HEK293 (cell line): ENCODE results near the gene ADAMTS16.

ENCODE experiments used
- CTCF ChIA-PET: fragments of 350-600 bp; formaldehyde crosslinking; extraction: SDS; loops from one replicate; lab custom pipeline; 2021; ENCODE audit warnings: antibody characterized with exemption; lab: Yijun Ruan, JAX
- POLR2A ChIA-PET: fragments of 300-600 bp; formaldehyde crosslinking; extraction: SDS; loops from one replicate; lab custom pipeline; 2020; ENCODE audit warnings: antibody characterized with exemption, inconsistent platforms; lab: Yijun Ruan, JAX
- H3K27ac ChIP-seq: fragments of 200-500 bp; sonication (Bioruptor generic); 2 replicates; pipeline ENCODE4 v1.5.1; 2014; ENCODE audit warnings: low read depth, low read length, control low read depth, inconsistent platforms; ENCODE audit errors: extremely low read depth
- H3K36me3 ChIP-seq, 2 experiments: fragments of 200-500 bp in 1 of 2; sonication (Bioruptor generic) in 1 of 2; 1 replicate in 1 of 2; 2 replicates in 1 of 2; pipeline ENCODE4 v1.5.1; 2014 to 2017; ENCODE audit warnings: inconsistent platforms in 2 of 2, low read length in 2 of 2; ENCODE audit not compliant: control insufficient read depth in 2 of 2, insufficient read depth in 1 of 2
- H3K4me1 ChIP-seq: fragments of 200-500 bp; sonication (Bioruptor generic); 2 replicates; pipeline ENCODE4 v1.5.1; 2014; ENCODE audit warnings: mild to moderate bottlenecking, low read length, inconsistent platforms; ENCODE audit not compliant: control insufficient read depth, insufficient read depth
- H3K4me3 ChIP-seq: 2 replicates; pipeline ENCODE4 v1.5.1; 2011; ENCODE audit warnings: low read depth, mild to moderate bottlenecking, control low read depth, low read length, moderate library complexity
- H3K9me3 ChIP-seq: fragments of 200-500 bp; sonication (Bioruptor generic); 2 replicates; pipeline ENCODE4 v1.5.1; 2014; ENCODE audit warnings: low read depth, low read length, inconsistent platforms; ENCODE audit not compliant: control insufficient read depth, insufficient read depth
- BCL11A ChIP-seq: fragments of 450-650 bp; formaldehyde crosslinking; IDR thresholded peaks from 2 replicates; pipeline ENCODE4 v1.5.1; 2016; ENCODE audit warnings: low read depth, missing biosample characterization, missing genetic modification characterization
- HOXC10 ChIP-seq: sonication (generic); formaldehyde crosslinking; IDR thresholded peaks from 2 replicates; pipeline ENCODE4 v1.8.1; 2023; ENCODE audit warnings: mild to moderate bottlenecking, missing genetic modification reagents
- KLF16 ChIP-seq: fragments of 450-650 bp; formaldehyde crosslinking; IDR thresholded peaks from 2 replicates; pipeline ENCODE4 v1.5.1; 2017; ENCODE audit warnings: missing biosample characterization, missing genetic modification characterization
- KLF9 ChIP-seq: fragments of 450-650 bp; formaldehyde crosslinking; IDR thresholded peaks from 2 replicates; pipeline ENCODE4 v1.5.1; 2016; ENCODE audit warnings: missing biosample characterization, missing genetic modification characterization, low read depth
- MEIS1 ChIP-seq: sonication (generic); formaldehyde crosslinking; IDR thresholded peaks from 2 replicates; pipeline ENCODE4 v1.8.1; 2022; ENCODE audit warnings: missing genetic modification reagents, mild to moderate bottlenecking, borderline replicate concordance
- SALL2 ChIP-seq: fragments of 450-650 bp; formaldehyde crosslinking; IDR thresholded peaks from 2 replicates; pipeline ENCODE4 v1.5.0; 2017; ENCODE audit warnings: missing biosample characterization, mild to moderate bottlenecking, missing genetic modification characterization, borderline replicate concordance
- YY1 ChIP-seq: fragments of 450-650 bp; formaldehyde crosslinking; IDR thresholded peaks from 2 replicates; pipeline ENCODE4 v1.5.1; 2018; ENCODE audit warnings: missing biosample characterization, missing genetic modification characterization
- ZBTB44 ChIP-seq: fragments of 450-650 bp; IDR thresholded peaks from 2 replicates; pipeline ENCODE4 v1.5.1; 2018; ENCODE audit warnings: missing biosample characterization, mild to moderate bottlenecking, missing genetic modification characterization
- ZNF146 ChIP-seq: fragments of 450-650 bp; formaldehyde crosslinking; IDR thresholded peaks from 2 replicates; pipeline ENCODE4 v1.5.1; 2016; ENCODE audit warnings: missing biosample characterization, missing genetic modification characterization
- ZNF148 ChIP-seq: fragments of 450-650 bp; formaldehyde crosslinking; IDR thresholded peaks from 2 replicates; pipeline ENCODE4 v1.5.0; 2017; ENCODE audit warnings: missing biosample characterization, missing genetic modification characterization, borderline replicate concordance
- ZNF174 ChIP-seq: fragments of 450-650 bp; formaldehyde crosslinking; IDR thresholded peaks from 2 replicates; pipeline ENCODE4 v1.5.0; 2017; ENCODE audit warnings: missing biosample characterization, mild to moderate bottlenecking, missing genetic modification characterization
- ZNF175 ChIP-seq: fragments of 450-650 bp; formaldehyde crosslinking; IDR thresholded peaks from 2 replicates; pipeline ENCODE4 v1.5.1; 2016; ENCODE audit warnings: missing biosample characterization, missing genetic modification characterization
- ZNF202 ChIP-seq: fragments of 450-650 bp; formaldehyde crosslinking; IDR thresholded peaks from 2 replicates; pipeline ENCODE4 v1.5.1; 2016; ENCODE audit warnings: missing biosample characterization, missing genetic modification characterization, borderline replicate concordance
- ZNF221 ChIP-seq: fragments of 450-650 bp; formaldehyde crosslinking; IDR thresholded peaks from 2 replicates; pipeline ENCODE4 v1.5.1; 2017; ENCODE audit warnings: missing biosample characterization, missing genetic modification characterization, borderline replicate concordance
- ZNF266 ChIP-seq: fragments of 450-650 bp; formaldehyde crosslinking; IDR thresholded peaks from 2 replicates; pipeline ENCODE4 v1.5.1; 2016; ENCODE audit warnings: missing biosample characterization, missing genetic modification characterization, low read depth
- ZNF280C ChIP-seq: fragments of 450-650 bp; formaldehyde crosslinking; IDR thresholded peaks from 2 replicates; pipeline ENCODE4 v1.5.1; 2016; ENCODE audit warnings: missing biosample characterization, missing genetic modification characterization
- ZNF449 ChIP-seq: fragments of 450-650 bp; formaldehyde crosslinking; IDR thresholded peaks from 2 replicates; pipeline ENCODE4 v1.5.1; 2017; ENCODE audit warnings: missing biosample characterization, mild to moderate bottlenecking, missing genetic modification characterization, moderate library complexity
- ZNF501 ChIP-seq: fragments of 450-650 bp; formaldehyde crosslinking; IDR thresholded peaks from 2 replicates; pipeline ENCODE4 v1.5.1; 2016; ENCODE audit warnings: missing biosample characterization, missing genetic modification characterization
- ZNF510 ChIP-seq: fragments of 450-650 bp; formaldehyde crosslinking; IDR thresholded peaks from 2 replicates; pipeline ENCODE4 v1.5.1; 2018; ENCODE audit warnings: mild to moderate bottlenecking, missing genetic modification characterization, missing biosample characterization; ENCODE audit not compliant: insufficient replicate concordance
- ZNF514 ChIP-seq: fragments of 450-650 bp; formaldehyde crosslinking; IDR thresholded peaks from 2 replicates; pipeline ENCODE4 v1.5.1; 2016; ENCODE audit warnings: missing biosample characterization, missing genetic modification characterization
- ZNF555 ChIP-seq: fragments of 450-650 bp; formaldehyde crosslinking; conservative IDR thresholded peaks from 2 replicates; pipeline ENCODE4 v1.5.1; 2017; ENCODE audit warnings: missing biosample characterization, mild to moderate bottlenecking, missing genetic modification characterization, inconsistent platforms
- ZNF571 ChIP-seq: fragments of 450-650 bp; formaldehyde crosslinking; IDR thresholded peaks from 2 replicates; pipeline ENCODE4 v1.5.0; 2017; ENCODE audit warnings: missing biosample characterization, missing genetic modification characterization
- ZNF623 ChIP-seq: fragments of 450-650 bp; formaldehyde crosslinking; IDR thresholded peaks from 2 replicates; pipeline ENCODE4 v1.5.1; 2016; ENCODE audit warnings: missing biosample characterization, missing genetic modification characterization
- ZNF664 ChIP-seq: fragments of 450-650 bp; formaldehyde crosslinking; IDR thresholded peaks from 2 replicates; pipeline ENCODE4 v1.5.1; 2016; ENCODE audit warnings: missing biosample characterization, missing genetic modification characterization
- ZNF704 ChIP-seq: fragments of 450-650 bp; formaldehyde crosslinking; IDR thresholded peaks from 2 replicates; pipeline ENCODE4 v1.5.1; 2016; ENCODE audit warnings: missing biosample characterization, missing genetic modification characterization

Gene ADAMTS16

GRCh38 chr5:5298841-5299541 lies 158.9 kb downstream of the ADAMTS16 start (continued):
- TF ChIP-seq ZNF449 (tag by site-specific recombination), result peak; percentile 67

GRCh38 chr5:5301176-5301575 lies 161.0 kb downstream of the ADAMTS16 start:
- Histone ChIP-seq H3K27ac (no peak overlapping the region), H3K36me3 (no peaks in the 10 kb centered on the region), H3K9me3 (no peaks in the 10 kb centered on the region), H3K4me3 (no peak overlapping the region), H3K4me1 (no peaks in the 10 kb centered on the region)
- ChIA-PET POLR2A (interaction anchor here (0.7 kb wide), 1 partner anchor 50 kb away, joined by 3 read pairs; no protein-coding TSS in a partner anchor), CTCF (interaction anchor here (1.0 kb wide), 1 partner anchor 10 kb away, joined by 3 read pairs; no protein-coding TSS in a partner anchor)
- TF ChIP-seq ZNF514 (tag by site-specific recombination) (no peak), ZNF571 (tag by site-specific recombination) (no peak), BCL11A (no peak), ZNF175 (no peak), MEIS1 (CRISPR knock-in tag) (no peak), ZNF146 (tag by site-specific recombination) (no peak), ZNF280C (tag by site-specific recombination) (no peak), ZNF501 (tag by site-specific recombination) (no peak), ZNF664 (no peak), YY1 (tag by site-specific recombination) (no peak), ZNF202 (no peak), ZNF510 (no peak), ZNF174 (tag by site-specific recombination) (no peak), KLF16 (no peak)

- POLR2A ChIA-PET, result no interaction called here
- Histone ChIP-seq H3K9me3 (no peaks in the 10 kb centered on the region), H3K4me1 (no peaks in the 10 kb centered on the region), H3K36me3 (no peaks in the 10 kb centered on the region), H3K4me3 (no peak overlapping the region), H3K27ac (no peak overlapping the region)
- CTCF ChIA-PET, result no interaction called here
- no peak for TF ChIP-seq HOXC10 (CRISPR knock-in tag)
- TF ChIP-seq ZNF148 (tag by site-specific recombination), result no peak
- no peak for TF ChIP-seq ZNF555 (tag by site-specific recombination)
- no peak for TF ChIP-seq ZNF221 (tag by site-specific recombination)
- no peak for TF ChIP-seq ZNF266 (tag by site-specific recombination)
- no peak for TF ChIP-seq KLF9
- TF ChIP-seq ZBTB44 (tag by site-specific recombination), result no peak
- no peak for TF ChIP-seq ZNF623
- no peak for TF ChIP-seq ZNF704 (tag by site-specific recombination)
- TF ChIP-seq SALL2 (tag by site-specific recombination), result no peak
Measured at GRCh38 chr5:5302201-5302600, 162.1 kb downstream of the ADAMTS16 start.
